Fibroblast of lung (primary cell): ENCODE data around the gene AKAP12. TPM values are rescaled to one million over a fixed set of nuclear protein-coding genes. Genes with fewer than 3 reads are reported as not detected.

Source experiments
- DNase-seq, 2 donors: peaks; one replicate each; pipeline versions ENCODE4 v3.0.0 to v3.0.0-alpha.2; 2010; ENCODE audit warnings: low read depth in 2 of 2
- H2AFZ ChIP-seq: 2 replicates; pipeline ENCODE4 v1.5.1; 2012; ENCODE audit warnings: low read length, control low read depth, inconsistent platforms
- H3K27ac ChIP-seq: 2 replicates; pipeline ENCODE4 v1.5.1; 2011; ENCODE audit warnings: low read length, control low read depth; ENCODE audit not compliant: insufficient read depth
- H3K27me3 ChIP-seq: 2 replicates; pipeline ENCODE4 v1.5.1; 2011; ENCODE audit warnings: mild to moderate bottlenecking, low read length; ENCODE audit not compliant: control insufficient read depth, insufficient read depth
- H3K36me3 ChIP-seq: 2 replicates; pipeline ENCODE4 v1.5.1; 2011; ENCODE audit warnings: low read length; ENCODE audit not compliant: control insufficient read depth, insufficient read depth
- H3K4me1 ChIP-seq: 2 replicates; pipeline ENCODE4 v1.5.1; 2011; ENCODE audit warnings: low read length; ENCODE audit not compliant: control insufficient read depth, insufficient read depth; ENCODE audit errors: extremely low read depth
- H3K4me2 ChIP-seq: 2 replicates; pipeline ENCODE4 v1.5.1; 2011; ENCODE audit warnings: low read length, control low read depth; ENCODE audit not compliant: insufficient read depth; ENCODE audit errors: extremely low read depth
- H3K4me3 ChIP-seq, 4 experiments: fragments of 200-600 bp in 1 of 4; sonication (generic) in 1 of 4; replicated peaks in 1 of 4; 2 replicates each; pipeline ENCODE4 v1.5.1; 2011 to 2016; ENCODE audit warnings: low read length in 4 of 4, low read depth in 3 of 4, mild to moderate bottlenecking in 3 of 4, control low read depth in 2 of 4, inconsistent platforms in 1 of 4, mixed read lengths in 1 of 4; ENCODE audit not compliant: insufficient read depth in 1 of 4; ENCODE audit errors: control extremely low read depth in 1 of 4
- H3K79me2 ChIP-seq: 2 replicates; pipeline ENCODE4 v1.5.1; 2012; ENCODE audit warnings: mild to moderate bottlenecking, low read length, inconsistent platforms; ENCODE audit not compliant: control insufficient read depth, insufficient read depth
- H3K9ac ChIP-seq: 2 replicates; pipeline ENCODE4 v1.5.1; 2011; ENCODE audit warnings: mild to moderate bottlenecking, low read length, control low read depth; ENCODE audit not compliant: insufficient read depth
- H3K9me3 ChIP-seq: 2 replicates; pipeline ENCODE4 v1.5.1; 2012; ENCODE audit warnings: low read depth, low read length; ENCODE audit not compliant: control insufficient read depth, insufficient read depth
- H4K20me1 ChIP-seq: 2 replicates; pipeline ENCODE4 v1.5.1; 2011; ENCODE audit warnings: low read length; ENCODE audit not compliant: control insufficient read depth, insufficient read depth; ENCODE audit errors: extremely low read depth
- EZH2 ChIP-seq: IDR thresholded peaks from 2 replicates; pipeline ENCODE4 v1.5.1; 2012; ENCODE audit warnings: low read length, control low read depth, mild to moderate bottlenecking; ENCODE audit errors: missing control alignments
- polyA plus RNA-seq, 2 donors: library from polyadenylated mRNA; depleted of rRNA in 1 of 2; stranded (reverse) in 1 of 2; unstranded in 1 of 2; fragments of >200 nt; gene quantifications; 2 replicates each; pipeline ENCODE4 v1.2.1, GENCODE V29; 2011 to 2012; ENCODE audit warnings: missing spikeins in 1 of 2
- total RNA-seq: library from RNA; depleted of rRNA; stranded (reverse); fragments of >200 nt; gene quantifications from 2 replicates; pipeline ENCODE4 v1.2.1, GENCODE V29; 2014
- TF ChIP-seq, protein P1 (sequence below), 2 donors: IDR thresholded peaks in 1 of 2; conservative IDR thresholded peaks in 1 of 2; 1 replicate in 1 of 2; 2 replicates in 1 of 2; pipeline ENCODE4 v1.5.1; 2011 to 2012; ENCODE audit warnings: low read length in 2 of 2, control low read depth in 1 of 2, inconsistent platforms in 1 of 2, low read depth in 1 of 2, mild to moderate bottlenecking in 1 of 2

The AKAP12 gene
- total and polyA plus RNA-seq, 2 donors (not counting 1 experiment from before 2014, with no cell fraction given) = 68.5 to 133 TPM

DNA sequence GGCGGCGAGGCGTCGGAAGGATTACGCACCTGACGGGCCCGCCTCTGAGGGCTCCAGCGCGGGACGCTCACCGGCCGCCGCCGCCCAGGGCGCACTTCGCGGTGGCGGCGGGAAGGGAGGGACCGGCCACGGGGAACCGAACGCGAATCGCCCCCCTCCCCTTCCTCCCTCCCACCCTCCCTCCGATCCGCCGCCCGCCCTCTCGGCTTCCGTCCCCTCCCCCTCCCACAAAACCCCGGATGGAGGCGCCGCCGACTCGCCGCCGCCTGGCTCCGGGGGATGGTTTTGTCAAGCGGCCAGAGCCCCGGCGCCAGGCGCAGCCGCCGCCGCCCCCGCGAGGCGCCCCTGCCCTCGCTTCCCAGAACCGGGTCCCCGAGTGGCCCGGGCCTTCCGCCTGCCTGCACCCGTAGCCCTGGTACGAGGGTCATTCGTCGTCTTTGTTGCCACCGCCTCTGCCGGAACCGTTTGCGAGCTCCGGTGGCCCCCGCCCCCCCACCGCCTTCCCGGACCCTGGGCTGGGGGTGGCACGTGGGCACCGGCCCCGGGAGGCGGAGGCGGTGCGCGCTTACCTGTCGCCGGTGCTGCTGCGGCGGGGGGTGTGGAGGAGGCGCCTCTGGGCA lies 151.2 kb downstream of the AKAP12 start:
- Histone ChIP-seq H3K4me2 (peak overlapping the region; percentile 29), H4K20me1 (peaks cover 3% of the 10 kb centered on the region), H3K9ac (peak overlapping the region; percentile 98), H3K79me2 (peaks cover 69% of the 10 kb centered on the region), H3K27me3 (no peaks in the 10 kb centered on the region), H3K4me3 (peak overlapping the region; percentile 52 to 89 (median 72)), H3K9me3 (no peaks in the 10 kb centered on the region), H3K36me3 (no peaks in the 10 kb centered on the region), H3K27ac (peak overlapping the region; percentile 95), H2AFZ (no peak overlapping the region), H3K4me1 (peaks cover 13% of the 10 kb centered on the region)
- no peak for TF ChIP-seq EZH2
- TF ChIP-seq, protein P1, sequence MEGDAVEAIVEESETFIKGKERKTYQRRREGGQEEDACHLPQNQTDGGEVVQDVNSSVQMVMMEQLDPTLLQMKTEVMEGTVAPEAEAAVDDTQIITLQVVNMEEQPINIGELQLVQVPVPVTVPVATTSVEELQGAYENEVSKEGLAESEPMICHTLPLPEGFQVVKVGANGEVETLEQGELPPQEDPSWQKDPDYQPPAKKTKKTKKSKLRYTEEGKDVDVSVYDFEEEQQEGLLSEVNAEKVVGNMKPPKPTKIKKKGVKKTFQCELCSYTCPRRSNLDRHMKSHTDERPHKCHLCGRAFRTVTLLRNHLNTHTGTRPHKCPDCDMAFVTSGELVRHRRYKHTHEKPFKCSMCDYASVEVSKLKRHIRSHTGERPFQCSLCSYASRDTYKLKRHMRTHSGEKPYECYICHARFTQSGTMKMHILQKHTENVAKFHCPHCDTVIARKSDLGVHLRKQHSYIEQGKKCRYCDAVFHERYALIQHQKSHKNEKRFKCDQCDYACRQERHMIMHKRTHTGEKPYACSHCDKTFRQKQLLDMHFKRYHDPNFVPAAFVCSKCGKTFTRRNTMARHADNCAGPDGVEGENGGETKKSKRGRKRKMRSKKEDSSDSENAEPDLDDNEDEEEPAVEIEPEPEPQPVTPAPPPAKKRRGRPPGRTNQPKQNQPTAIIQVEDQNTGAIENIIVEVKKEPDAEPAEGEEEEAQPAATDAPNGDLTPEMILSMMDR (conservative IDR thresholded peaks at IDR 0.05 in 1 of 2, IDR thresholded peaks at IDR 0.05 in 1 of 2; ENCODE audit: low read depth in 1 of 2, low read length in 2 of 2) = no peak
- DNase-seq = peak; percentile 60 to 74

DNA sequence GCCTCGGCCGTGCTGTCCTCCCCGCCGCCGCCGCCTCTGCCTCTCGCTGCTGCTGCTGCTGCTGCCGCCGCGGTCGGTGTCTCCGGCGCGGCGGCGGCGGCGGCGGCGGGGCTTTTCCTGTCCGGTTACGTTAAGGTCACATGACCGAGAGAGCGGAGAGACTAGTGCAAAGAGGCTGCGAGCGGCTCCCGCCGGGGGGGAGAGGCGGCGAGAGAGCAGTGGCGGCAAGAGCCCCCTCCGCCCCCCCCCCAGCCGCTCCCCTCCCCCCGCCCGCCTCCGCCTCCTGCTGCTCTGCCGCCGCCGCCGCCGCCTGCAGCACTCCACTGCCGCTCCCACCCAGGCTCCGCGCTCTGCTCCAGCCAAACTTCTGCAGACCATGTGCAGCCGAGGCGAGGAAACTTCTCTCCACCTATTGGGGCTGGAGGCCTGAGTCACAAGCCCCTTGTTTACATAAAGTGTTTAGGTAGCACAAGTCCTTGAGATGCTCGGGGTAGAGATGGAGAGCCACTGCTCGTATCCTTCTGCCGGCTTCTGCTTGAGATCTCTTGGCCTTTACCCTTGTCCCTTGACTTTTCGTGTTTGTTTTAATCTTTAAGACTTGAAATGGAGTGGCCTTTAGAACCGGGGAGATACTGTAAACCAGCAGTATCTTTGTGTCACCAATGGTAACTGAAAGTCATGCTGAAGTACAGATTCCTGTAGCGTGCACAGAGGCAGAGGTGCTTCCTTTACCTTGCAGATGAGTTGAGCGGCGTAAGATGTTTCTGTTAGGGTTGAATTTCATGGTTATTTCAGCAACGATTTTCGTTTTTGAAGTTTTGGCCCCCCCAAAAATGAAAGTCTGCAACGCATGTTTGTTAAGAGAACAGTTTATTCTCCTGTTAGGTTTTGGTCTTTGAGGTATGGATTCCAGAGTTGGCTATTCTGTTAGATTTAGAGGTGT lies 152.0 kb downstream of the AKAP12 start, which contains the start of gene ZBTB2:
Gene ZBTB2, minus strand, starts transcription at position 89 of the 943 bp plus-strand sequence. CDS start 17,922 bp downstream, outside the sequence.
- H3K4me1 ChIP-seq = peaks cover 13% of the 10 kb centered on the region
- H3K4me3 ChIP-seq = peak within 1 kb of the TSS; percentile 68 to 89 (median 72)
- no peaks in the 10 kb centered on the region for H3K9me3 ChIP-seq
- peak within 1 kb of the TSS; percentile 99 for H3K4me2 ChIP-seq
- H3K27ac ChIP-seq = peak within 1 kb of the TSS; percentile 95
- no peaks in the 10 kb centered on the region for H3K27me3 ChIP-seq
- DNase-seq = peak; percentile 79 to 86
- peak within 1 kb of the TSS; percentile 98 for H3K9ac ChIP-seq
- H4K20me1 ChIP-seq = peaks cover 3% of the 10 kb centered on the region
- H3K79me2 ChIP-seq = peaks cover 71% of the 10 kb centered on the region
- no peak for TF ChIP-seq EZH2
- TF ChIP-seq, protein P1 (conservative IDR thresholded peaks at IDR 0.05 in 1 of 2, IDR thresholded peaks at IDR 0.05 in 1 of 2; ENCODE audit: low read depth in 1 of 2, low read length in 2 of 2) = no peak
- H2AFZ ChIP-seq = no peak within 1 kb of the TSS
- H3K36me3 ChIP-seq = no peaks in the 10 kb centered on the region

DNA sequence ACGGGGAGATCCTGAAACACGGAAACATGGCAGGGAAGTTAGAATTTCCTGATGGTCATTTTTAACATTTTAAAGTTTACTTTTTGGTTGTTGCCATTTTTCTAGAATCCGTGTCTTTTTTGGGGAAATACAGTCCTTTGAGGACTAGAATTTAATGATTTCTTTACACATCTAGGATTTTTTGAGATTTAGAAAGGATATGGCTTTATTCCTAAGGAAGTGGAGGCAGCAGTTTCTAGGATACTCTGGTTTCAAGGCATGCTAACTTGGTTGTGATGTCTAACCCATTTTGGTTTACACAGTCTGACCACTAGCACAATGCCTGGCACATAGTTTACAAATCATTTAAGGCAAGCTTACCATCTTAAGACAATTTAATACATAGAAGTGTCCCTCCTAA lies 152.7 kb downstream of the AKAP12 start:
- no peak overlapping the region for H2AFZ ChIP-seq
- no peaks in the 10 kb centered on the region for H3K27me3 ChIP-seq
- peak overlapping the region; percentile 99 for H3K4me2 ChIP-seq
- H3K4me1 ChIP-seq = peaks cover 11% of the 10 kb centered on the region
- H3K9me3 ChIP-seq = no peaks in the 10 kb centered on the region
- peak overlapping the region; percentile 3 for H3K9ac ChIP-seq
- peak overlapping the region; percentile 75 for H3K27ac ChIP-seq
- no peaks in the 10 kb centered on the region for H3K36me3 ChIP-seq
- peaks cover 72% of the 10 kb centered on the region for H3K79me2 ChIP-seq
- H4K20me1 ChIP-seq = peaks cover 3% of the 10 kb centered on the region
- no peak for DNase-seq
- H3K4me3 ChIP-seq = peak overlapping the region; percentile 59 to 89 (median 70)
- TF ChIP-seq EZH2 = no peak
